KOPT-K1 (cell line): Measurements from ENCODE around the gene TIMP4.

Source experiments
- H3K27ac ChIP-seq: fragments of 200-600 bp; sonication (generic); 2 replicates; pipeline ENCODE4 v1.5.1; 2016; ENCODE audit warnings: antibody characterized with exemption, mild to moderate bottlenecking, low read depth, low read length; ENCODE audit not compliant: poor library complexity, severe bottlenecking
- H3K36me3 ChIP-seq: fragments of 200-600 bp; sonication (generic); 2 replicates; pipeline ENCODE4 v1.5.1; 2017; ENCODE audit warnings: antibody characterized with exemption, mild to moderate bottlenecking, low read length, moderate library complexity; ENCODE audit not compliant: insufficient read depth
- H3K9me3 ChIP-seq: fragments of 200-600 bp; sonication (generic); 2 replicates; pipeline ENCODE4 v1.5.1; 2017; ENCODE audit warnings: antibody characterized with exemption, low read length, mild to moderate bottlenecking; ENCODE audit not compliant: insufficient read depth, poor library complexity, severe bottlenecking

The TIMP4 gene

GRCh38 chr3:12188681-12189287 is 30.1 kb upstream of the TIMP4 start:
- Histone ChIP-seq H3K36me3 (no peaks in the 10 kb centered on the region), H3K9me3 (no peaks in the 10 kb centered on the region), H3K27ac (no peak overlapping the region)

- Histone ChIP-seq H3K9me3 (no peaks in the 10 kb centered on the region), H3K36me3 (no peaks in the 10 kb centered on the region), H3K27ac (no peak overlapping the region)
These were observed 29.6 kb upstream of the TIMP4 start for GRCh38 chr3:12188328-12188648.

DNA sequence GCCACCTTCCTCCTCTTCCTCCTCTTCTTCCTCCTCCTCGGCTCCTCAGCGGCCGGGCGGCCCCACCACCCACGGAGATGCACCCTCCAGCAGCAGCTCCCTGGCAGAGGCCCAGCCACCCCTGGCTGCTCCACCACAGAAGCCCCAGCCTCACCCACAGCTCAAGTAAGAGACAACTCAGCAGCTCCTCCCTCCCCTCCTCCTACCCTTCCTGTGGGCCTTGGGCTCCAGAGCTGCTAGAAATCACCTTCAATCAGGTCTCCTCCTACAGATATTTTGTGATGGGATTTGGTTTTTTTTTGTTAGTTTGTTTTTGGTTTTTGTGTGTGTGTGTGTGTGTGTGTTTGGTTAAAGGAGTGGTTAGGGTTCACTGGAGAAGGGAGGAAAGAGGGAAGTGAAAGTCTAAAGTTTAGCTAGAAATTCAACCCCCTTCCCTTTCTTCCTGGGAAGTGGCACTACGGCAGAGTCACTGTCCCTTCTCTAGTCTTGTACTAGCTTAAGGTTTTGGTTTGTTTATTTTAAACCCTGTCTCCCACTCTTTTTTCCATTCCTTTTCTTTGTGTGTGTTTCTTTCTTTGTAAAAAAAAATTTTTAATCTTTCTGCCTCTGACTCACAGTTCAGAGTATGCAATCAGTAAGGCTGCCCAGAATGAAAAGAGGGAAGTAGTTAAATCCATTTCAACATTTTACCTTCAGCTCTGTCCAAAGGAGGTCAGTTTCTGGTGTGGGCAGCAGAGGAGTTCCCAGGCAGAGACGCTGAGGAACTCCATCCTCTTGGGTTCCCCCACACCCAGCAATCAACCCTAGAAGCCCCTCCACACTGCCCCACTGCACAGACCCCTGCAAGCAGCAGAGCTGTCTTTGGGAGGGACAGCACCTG is 29.0 kb upstream of the TIMP4 start:
- Histone ChIP-seq H3K36me3 (no peaks in the 10 kb centered on the region), H3K27ac (no peak overlapping the region), H3K9me3 (no peaks in the 10 kb centered on the region)

DNA sequence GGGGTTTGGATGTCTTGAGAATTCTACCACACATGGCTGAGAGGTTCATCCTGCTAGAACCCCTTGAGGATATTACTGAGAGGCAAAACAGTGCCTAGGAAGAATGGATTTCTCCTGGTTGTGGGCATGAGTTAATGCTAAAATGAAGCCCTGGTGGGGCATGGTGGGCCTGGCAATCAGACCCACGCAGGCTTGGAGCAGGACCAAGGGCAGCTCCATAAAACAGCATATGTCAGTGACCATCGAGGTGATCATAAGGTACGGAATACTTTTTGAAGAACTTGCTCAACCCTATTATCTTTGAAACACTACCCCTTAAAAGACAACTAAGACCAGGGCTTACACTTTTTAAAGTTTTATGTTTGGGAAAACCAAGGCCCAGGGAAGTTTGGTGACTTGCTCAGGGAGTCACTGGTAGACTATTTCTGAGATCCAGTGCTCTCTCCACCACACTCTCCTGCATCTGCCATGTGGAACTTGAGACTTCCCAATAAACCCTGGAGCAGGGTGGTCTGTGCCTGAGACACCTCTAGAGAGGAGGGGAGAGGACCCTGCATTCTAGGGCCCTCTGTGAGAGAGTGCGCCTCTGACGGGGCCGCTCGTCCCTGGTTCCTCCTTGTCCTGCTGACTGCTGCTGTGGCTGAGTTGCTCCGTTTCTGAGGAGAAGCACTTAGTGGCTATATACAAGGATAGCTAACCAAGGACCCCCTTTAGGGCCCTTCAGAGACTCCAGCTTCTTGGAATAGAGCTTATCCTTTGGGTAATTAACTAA is 28.0 kb upstream of the TIMP4 start:
- no peaks in the 10 kb centered on the region for H3K36me3 ChIP-seq
- no peak overlapping the region for H3K27ac ChIP-seq
- H3K9me3 ChIP-seq: no peaks in the 10 kb centered on the region

DNA sequence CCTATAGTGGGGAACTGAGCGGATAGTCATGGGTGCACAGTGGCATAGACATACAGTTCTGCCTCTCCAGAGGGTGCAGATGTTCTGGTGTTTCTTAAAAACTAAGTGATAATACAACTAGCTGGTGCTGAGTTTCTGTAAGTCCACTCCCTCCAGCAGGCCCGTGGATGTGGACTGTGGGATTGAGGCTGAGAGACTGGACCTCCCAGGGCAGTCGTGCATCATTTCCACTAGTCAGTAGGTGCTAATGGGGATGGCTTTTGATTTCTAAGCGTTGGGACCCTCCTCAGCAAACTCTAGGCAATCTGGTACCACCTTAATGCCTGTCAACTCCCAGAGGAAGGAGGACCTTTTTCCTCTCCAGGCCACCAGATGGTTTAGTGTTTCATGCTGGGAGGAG is 27.3 kb upstream of the TIMP4 start:
- Histone ChIP-seq H3K27ac (no peak overlapping the region), H3K36me3 (no peaks in the 10 kb centered on the region), H3K9me3 (no peaks in the 10 kb centered on the region)

DNA sequence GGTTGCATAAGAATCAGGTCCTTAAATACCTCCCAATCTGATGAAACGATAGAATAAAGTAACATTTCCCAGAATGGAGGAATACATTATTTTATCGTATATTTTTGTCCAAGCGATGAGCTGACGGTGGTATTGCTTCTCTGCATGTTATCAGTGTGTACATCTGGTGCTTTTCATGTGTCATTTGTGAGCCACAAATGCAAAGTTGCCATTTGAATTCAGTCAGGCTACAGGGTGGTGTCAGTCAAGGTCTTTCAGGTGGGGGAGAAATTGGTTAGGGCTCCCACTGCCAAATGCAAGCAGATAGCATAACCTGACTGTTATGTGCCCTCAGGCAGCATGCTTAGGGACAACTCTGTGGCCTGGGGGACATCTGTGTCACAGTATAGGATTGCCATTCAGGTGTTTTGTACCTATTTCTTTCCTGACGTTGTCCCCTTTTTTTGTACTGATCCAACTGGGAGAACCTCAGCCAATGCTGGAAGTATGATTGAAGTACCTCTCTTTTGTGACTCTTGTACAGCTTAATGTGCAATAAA is 26.5 kb upstream of the TIMP4 start:
- Histone ChIP-seq H3K36me3 (no peaks in the 10 kb centered on the region), H3K9me3 (no peaks in the 10 kb centered on the region), H3K27ac (no peak overlapping the region)

DNA sequence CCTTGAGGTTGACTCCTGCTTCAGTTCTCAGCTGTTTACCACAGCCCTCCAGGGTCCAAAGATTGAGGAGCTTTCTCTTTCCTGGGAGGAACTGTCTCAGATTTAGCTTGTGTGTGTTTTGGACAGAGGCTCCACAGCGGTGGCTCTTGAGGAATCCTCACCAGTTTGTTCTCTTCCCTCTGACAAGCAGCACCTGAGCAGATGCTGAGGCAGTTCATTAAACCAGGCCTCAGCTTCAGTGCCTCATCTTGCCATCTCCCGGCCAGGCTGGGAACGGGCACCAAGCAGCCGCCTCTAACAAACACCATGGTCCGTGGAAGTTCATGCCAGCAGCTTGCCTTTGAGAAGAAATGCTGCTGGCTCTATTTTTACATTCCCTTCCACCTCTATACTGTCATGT is 25.8 kb upstream of the TIMP4 start:
- Histone ChIP-seq H3K36me3 (no peaks in the 10 kb centered on the region), H3K27ac (no peak overlapping the region), H3K9me3 (no peaks in the 10 kb centered on the region)

DNA sequence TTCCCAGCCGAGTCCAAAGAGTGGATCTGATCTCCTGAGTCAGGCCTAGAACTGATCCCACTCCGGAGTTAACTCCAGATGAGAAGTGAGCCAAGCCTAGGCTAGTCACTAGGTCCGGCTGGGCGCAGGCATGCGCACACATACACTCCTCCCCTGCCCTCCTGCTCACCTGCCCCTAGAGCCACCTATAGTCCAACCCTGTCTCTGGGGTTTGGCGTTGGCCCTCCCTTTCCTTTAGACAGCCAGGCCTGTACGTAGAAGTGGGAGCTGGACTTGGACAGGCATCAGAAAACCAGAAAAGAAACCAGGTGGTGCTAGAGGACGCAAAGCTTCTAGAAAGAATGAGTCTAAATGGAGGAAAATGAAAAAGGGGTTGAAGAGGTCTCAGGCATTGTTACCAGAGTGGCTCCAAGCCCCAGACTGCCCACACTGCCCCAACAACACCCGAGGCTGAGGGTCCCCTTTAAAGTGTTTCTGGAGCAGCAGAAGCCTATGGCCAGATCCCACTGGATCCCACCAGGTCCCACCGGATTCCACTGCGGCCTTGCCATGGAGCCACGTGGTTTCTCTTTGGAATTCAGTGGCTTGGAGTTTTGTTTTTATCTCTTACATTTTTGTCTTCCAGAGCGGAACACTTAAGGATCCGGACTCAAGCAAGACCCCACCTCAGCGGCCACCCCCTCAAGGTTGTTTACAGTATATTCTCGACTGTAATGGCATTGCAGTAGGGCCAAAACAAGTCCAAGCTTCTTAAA is 24.2 kb upstream of the TIMP4 start:
- H3K9me3 ChIP-seq: no peaks in the 10 kb centered on the region
- H3K27ac ChIP-seq: no peak overlapping the region
- H3K36me3 ChIP-seq: no peaks in the 10 kb centered on the region

DNA sequence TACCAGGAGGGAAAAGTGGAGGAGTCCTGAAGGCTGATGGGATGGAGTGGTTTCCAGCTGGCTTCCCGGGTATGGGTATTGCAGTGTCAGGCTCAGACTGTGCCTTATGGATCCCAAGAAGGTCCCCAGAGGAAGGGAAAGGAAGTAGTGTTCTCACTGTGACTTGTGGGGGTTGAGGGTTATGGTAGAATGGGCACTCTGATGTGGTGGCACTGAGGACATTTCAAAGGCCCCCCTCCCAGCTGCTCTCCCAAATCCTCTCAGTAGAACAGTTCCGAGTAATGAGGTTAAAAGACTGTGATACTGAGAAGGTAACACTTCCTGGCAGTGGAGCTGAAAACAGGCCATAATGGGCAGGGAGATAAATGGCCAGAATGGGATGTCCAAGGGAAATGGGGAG is 23.1 kb upstream of the TIMP4 start:
- H3K36me3 ChIP-seq: no peaks in the 10 kb centered on the region
- H3K9me3 ChIP-seq: no peaks in the 10 kb centered on the region
- H3K27ac ChIP-seq: no peak overlapping the region

GRCh38 chr3:12181301-12181700 is 22.6 kb upstream of the TIMP4 start:
- Histone ChIP-seq H3K9me3 (no peaks in the 10 kb centered on the region), H3K36me3 (no peaks in the 10 kb centered on the region), H3K27ac (no peak overlapping the region)

DNA sequence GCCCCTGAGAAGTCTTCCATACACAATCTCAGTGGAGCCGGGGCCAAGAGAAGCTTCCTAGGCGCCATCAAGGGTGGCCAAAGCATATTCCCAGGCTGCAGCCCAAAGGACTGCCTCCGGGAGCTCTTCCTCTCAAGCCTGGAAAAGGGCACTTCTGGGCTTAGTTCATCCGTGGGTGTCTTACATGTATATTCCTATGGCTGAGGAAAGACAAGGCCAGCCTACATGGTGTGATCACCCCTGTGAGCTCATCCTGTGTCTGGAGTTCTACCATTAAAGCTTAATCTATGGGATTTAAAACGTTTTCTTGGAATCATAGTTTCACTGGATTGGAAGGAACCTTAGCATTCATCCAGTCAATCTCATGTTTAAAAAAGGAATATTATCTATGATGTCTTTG is 21.9 kb upstream of the TIMP4 start:
- Histone ChIP-seq H3K27ac (no peak overlapping the region), H3K36me3 (no peaks in the 10 kb centered on the region), H3K9me3 (no peaks in the 10 kb centered on the region)

GRCh38 chr3:12180218-12180617 is 21.5 kb upstream of the TIMP4 start:
- Histone ChIP-seq H3K36me3 (no peaks in the 10 kb centered on the region), H3K27ac (no peak overlapping the region), H3K9me3 (no peaks in the 10 kb centered on the region)

- Histone ChIP-seq H3K36me3 (no peaks in the 10 kb centered on the region), H3K9me3 (no peaks in the 10 kb centered on the region), H3K27ac (no peak overlapping the region)
These were observed 20.7 kb upstream of the TIMP4 start for GRCh38 chr3:12179441-12179840.

DNA sequence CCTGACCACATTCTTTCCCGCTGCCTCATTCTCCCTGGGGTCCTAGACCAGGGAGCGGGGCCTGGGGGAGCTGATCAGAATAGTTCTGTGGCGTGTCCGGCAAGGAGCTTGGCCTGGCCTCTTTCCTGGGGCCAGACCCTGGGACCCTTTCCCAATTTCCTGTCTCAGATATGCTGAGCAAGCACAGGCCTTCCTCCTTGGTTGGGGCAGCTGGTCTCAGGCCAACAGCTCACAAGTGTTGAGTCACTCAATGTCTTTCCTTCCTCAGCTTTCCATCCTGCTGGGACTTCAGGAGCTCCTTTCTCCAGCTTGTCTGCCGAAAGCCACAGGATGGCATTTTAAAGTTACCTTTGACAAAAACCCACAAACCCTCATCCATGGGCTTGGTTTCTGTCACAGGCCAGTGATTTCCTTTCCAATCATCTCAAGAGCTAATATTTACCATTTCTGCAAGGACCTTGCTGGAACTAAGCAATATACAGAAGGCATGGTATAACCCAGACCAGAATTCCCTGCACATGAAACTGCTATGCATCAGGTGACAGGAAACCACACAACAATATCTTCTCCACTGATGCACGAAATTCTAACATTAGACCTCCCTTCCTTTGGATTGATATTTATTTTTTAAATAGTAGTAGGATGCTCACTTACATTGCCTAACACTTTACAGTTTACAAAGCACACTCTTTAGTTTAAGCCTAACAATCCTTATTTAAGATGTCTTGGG is 19.5 kb upstream of the TIMP4 start:
- no peaks in the 10 kb centered on the region for H3K36me3 ChIP-seq
- H3K9me3 ChIP-seq: peaks cover 4% of the 10 kb centered on the region
- H3K27ac ChIP-seq: no peak overlapping the region
